ENCODE data around the gene RNF19B.

RNF19B gene

GRCh38 chr1:32891241-32891570, 73.4 kb downstream of the RNF19B start:
- TF ChIP-seq Cebpa-rat (IDR thresholded peaks at IDR 0.05): no peak
- Histone ChIP-seq H3K27me3 (peaks cover 36 to 53% (median 44%) of the 10 kb centered on the region in 11 experiments), H4K20me1 (peaks cover 0 to 31% (median 0%) of the 10 kb centered on the region in 11 experiments; a peak in 4 of 22 replicates), H3K4me2 (no peak overlapping the region), H3K27ac (no peak overlapping the region), H3K9me3 (replicated peaks in 1 of 11) (no peaks in the 10 kb centered on the region), H3K9ac (no peak overlapping the region), H3K36me3 (peaks cover 0 to 3% (median 0%) of the 10 kb centered on the region in 11 experiments; a peak in 3 of 22 replicates), H3K4me3 (no peak overlapping the region), H3K4me1 (peaks cover 0 to 19% (median 8%) of the 10 kb centered on the region in 10 experiments; a peak in 10 of 20 replicates)

DNA sequence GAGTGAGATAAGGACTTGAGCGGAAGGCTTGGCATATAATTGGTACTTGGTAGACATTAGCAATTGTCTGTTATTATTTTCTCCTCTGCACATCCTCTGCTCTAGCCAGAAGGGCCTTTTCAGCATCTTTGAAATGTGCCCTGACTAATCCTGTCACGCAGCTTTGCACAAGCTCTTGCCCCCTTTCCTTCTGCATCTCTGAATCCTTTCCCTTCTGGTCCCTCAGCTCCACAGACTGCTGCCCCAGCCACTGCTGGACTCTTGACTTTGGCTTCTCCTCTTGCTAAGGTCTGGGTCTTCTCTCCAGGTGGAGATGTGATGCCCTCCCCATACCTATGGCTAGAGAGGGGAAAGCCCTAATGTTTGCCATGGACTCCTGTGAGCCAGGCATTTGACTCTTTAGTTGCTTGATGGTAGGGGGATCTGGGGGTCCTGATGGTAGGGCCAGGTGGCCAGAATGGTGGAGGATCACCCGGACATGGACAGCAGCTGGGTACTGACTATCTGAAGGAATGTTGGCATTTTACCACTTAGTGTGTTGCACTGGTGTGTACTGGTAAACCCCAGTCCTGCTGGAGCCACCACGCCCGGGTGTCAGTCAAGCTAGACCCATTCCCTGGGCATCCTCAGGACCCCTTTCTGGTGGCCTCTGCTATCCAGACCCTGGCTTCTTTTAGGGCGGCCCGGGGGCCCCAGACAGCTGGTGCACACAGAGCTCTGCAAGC, 73.9 kb downstream of the RNF19B start:
- H3K4me1 ChIP-seq: peaks cover 0 to 19% (median 8%) of the 10 kb centered on the region in 10 experiments; a peak in 10 of 20 replicates
- H3K27ac ChIP-seq: no peak overlapping the region
- H3K9me3 ChIP-seq (replicated peaks in 1 of 11): no peaks in the 10 kb centered on the region
- no peak for TF ChIP-seq Cebpa-rat (IDR thresholded peaks at IDR 0.05)
- peaks cover 42 to 58% (median 49%) of the 10 kb centered on the region in 11 experiments for H3K27me3 ChIP-seq
- no peak overlapping the region for H3K9ac ChIP-seq
- H3K36me3 ChIP-seq: peaks cover 0 to 1% (median 0%) of the 10 kb centered on the region in 11 experiments; a peak in 3 of 22 replicates
- H3K4me3 ChIP-seq: no peak overlapping the region
- no peak overlapping the region for H3K4me2 ChIP-seq
- peaks cover 0 to 31% (median 0%) of the 10 kb centered on the region in 11 experiments; a peak in 4 of 22 replicates for H4K20me1 ChIP-seq

DNA sequence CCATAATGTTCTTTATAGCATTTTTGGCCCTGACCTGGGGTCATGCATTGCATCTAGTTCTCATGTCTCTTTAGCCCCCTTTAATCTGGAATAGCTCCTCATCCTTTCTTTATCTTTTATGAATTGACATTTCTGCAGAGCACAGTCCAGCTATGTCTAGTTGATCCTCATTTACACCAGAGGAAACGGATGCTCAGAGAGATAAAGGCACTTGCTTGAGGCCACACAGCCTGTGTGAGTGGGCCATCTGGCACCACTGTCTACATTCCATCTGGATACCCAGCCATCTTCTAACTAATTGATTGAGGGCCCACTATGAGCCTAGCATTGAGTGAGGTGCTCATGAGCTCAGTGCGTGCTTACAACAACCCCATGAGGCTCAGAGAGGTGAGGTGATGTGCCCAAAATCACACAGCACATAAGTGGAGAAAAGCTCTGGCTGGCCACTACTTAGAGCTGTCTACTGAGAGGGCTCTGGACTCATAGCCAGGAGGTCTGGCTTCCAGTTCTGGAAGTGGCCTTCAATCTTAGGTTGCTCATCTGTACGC, 74.8 kb downstream of the RNF19B start:
- H3K9me3 ChIP-seq (replicated peaks in 1 of 11): no peaks in the 10 kb centered on the region
- no peaks in the 10 kb centered on the region for H3K36me3 ChIP-seq
- peaks cover 0 to 19% (median 8%) of the 10 kb centered on the region in 10 experiments; a peak in 10 of 20 replicates for H3K4me1 ChIP-seq
- no peak overlapping the region for H3K9ac ChIP-seq
- no peak for TF ChIP-seq Cebpa-rat (IDR thresholded peaks at IDR 0.05)
- no peak overlapping the region for H3K4me3 ChIP-seq
- peaks cover 45 to 62% (median 56%) of the 10 kb centered on the region in 11 experiments for H3K27me3 ChIP-seq
- H3K4me2 ChIP-seq: no peak overlapping the region
- no peak overlapping the region for H3K27ac ChIP-seq
- peaks cover 0 to 24% (median 0%) of the 10 kb centered on the region in 11 experiments; a peak in 4 of 22 replicates for H4K20me1 ChIP-seq

DNA sequence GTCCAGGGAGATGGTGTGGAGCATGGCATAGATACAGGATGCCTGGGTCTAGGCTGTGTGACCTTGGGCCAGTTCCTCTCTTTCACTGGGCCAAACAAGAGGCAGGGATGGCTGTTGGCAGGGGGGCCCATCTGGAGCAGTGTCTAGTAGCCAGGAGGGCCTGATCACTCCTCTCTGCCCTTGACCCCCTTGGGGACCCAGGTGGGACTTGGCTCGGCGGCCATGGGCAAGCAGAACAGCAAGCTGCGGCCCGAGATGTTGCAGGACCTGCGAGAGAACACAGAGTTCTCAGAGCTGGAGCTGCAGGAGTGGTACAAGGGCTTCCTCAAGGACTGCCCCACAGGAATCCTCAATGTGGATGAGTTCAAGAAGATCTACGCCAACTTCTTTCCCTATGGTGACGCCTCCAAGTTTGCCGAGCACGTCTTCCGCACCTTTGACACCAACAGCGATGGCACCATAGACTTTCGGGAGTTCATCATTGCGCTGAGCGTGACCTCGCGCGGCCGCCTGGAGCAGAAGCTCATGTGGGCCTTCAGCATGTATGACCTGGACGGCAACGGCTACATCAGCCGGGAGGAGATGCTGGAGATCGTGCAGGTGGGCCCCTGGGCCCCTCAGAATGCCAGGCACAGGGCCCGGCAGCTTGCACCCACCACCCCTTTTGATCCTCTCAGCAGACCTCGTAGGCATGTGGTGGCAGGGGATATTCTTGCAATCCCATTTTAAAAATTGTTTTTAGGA, 75.8 kb downstream of the RNF19B start:
- Histone ChIP-seq H3K36me3 (no peaks in the 10 kb centered on the region), H3K9ac (no peak overlapping the region), H3K4me1 (peaks cover 0 to 15% (median 7%) of the 10 kb centered on the region in 10 experiments; a peak in 10 of 20 replicates), H3K27me3 (peaks cover 38 to 55% (median 47%) of the 10 kb centered on the region in 11 experiments), H3K4me2 (no peak overlapping the region), H3K9me3 (replicated peaks in 1 of 11) (no peaks in the 10 kb centered on the region), H3K27ac (no peak overlapping the region), H4K20me1 (peaks cover 0 to 24% (median 0%) of the 10 kb centered on the region in 11 experiments; a peak in 4 of 22 replicates), H3K4me3 (no peak overlapping the region)
- no peak for TF ChIP-seq Cebpa-rat (IDR thresholded peaks at IDR 0.05)

GRCh38 chr1:32888134-32888533, 76.5 kb downstream of the RNF19B start:
- H3K4me1 ChIP-seq: peaks cover 0 to 9% (median 5%) of the 10 kb centered on the region in 10 experiments; a peak in 8 of 20 replicates

DNA sequence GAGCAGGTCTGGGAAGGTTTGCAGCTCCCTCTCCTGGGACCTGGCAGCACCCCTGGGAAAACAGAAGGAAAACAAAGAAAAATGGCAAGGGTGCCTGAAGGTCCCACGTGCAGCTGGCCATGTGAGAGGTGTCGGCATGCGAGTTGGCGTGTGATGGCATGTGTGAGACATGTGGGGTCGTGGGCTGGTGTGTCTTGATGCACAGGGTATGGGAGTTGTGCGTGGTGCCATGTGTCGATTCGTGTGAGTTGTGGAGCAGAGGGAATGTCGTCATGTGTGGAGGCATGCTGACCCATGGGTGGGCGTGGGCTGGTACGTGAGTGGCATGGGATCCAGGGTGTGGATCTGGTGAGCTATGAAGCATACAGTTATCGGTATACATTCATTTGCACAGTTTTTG, 77.0 kb downstream of the RNF19B start:
- Histone ChIP-seq H4K20me1 (peaks cover 0 to 24% (median 0%) of the 10 kb centered on the region in 11 experiments; a peak in 4 of 22 replicates), H3K4me3 (no peak overlapping the region), H3K9me3 (replicated peaks in 1 of 11) (no peaks in the 10 kb centered on the region), H3K36me3 (no peaks in the 10 kb centered on the region), H3K27ac (no peak overlapping the region), H3K4me1 (peaks cover 0 to 4% (median 2%) of the 10 kb centered on the region in 10 experiments; a peak in 6 of 20 replicates), H3K9ac (no peak overlapping the region), H3K4me2 (no peak overlapping the region), H3K27me3 (peaks cover 26 to 43% (median 36%) of the 10 kb centered on the region in 11 experiments)
- TF ChIP-seq Cebpa-rat (IDR thresholded peaks at IDR 0.05): no peak

More at GRCh38 chr1:32888134-32888533, 76.5 kb downstream of the RNF19B start:
- Histone ChIP-seq H3K4me2 (no peak overlapping the region), H3K9me3 (replicated peaks in 1 of 11) (no peaks in the 10 kb centered on the region), H3K4me3 (no peak overlapping the region), H4K20me1 (peaks cover 0 to 24% (median 0%) of the 10 kb centered on the region in 11 experiments; a peak in 4 of 22 replicates), H3K36me3 (no peaks in the 10 kb centered on the region), H3K27me3 (peaks cover 31 to 48% (median 41%) of the 10 kb centered on the region in 11 experiments), H3K9ac (no peak overlapping the region), H3K27ac (no peak overlapping the region)
- no peak for TF ChIP-seq Cebpa-rat (IDR thresholded peaks at IDR 0.05)

DNA sequence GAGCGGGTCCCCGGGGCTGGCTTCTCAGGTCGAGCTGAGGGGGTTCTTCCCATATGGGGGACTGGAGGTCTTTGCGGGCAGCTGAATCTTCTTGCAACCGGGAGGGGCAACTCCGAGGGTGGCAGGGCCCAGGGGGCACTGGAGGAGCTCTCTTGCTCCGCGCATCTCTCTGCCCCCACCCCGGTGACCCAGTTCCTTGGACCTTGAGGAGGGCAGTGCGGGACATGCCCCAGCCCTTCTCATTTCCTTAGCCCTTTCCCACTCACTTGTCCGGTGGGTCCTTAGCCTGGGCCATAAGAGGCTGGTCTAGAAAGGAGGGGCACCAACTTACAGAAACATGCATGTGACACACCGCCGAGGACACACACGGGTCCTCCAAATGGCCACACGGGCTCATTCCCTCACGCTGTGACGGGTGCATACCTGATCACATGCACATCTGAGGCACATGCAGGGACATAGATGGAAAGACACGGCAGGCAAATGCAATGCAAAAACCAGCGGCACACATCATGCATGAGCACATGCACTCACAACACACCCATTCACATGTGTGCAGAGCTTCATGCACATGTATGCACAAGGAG, 77.7 kb downstream of the RNF19B start:
- no peak overlapping the region for H3K4me3 ChIP-seq
- H3K4me1 ChIP-seq: peaks cover 0 to 5% (median 0%) of the 10 kb centered on the region in 10 experiments; a peak in 3 of 20 replicates
- H3K9ac ChIP-seq: no peak overlapping the region
- H3K9me3 ChIP-seq (replicated peaks in 1 of 11): no peaks in the 10 kb centered on the region
- peaks cover 22 to 36% (median 29%) of the 10 kb centered on the region in 11 experiments for H3K27me3 ChIP-seq
- H4K20me1 ChIP-seq: peaks cover 0 to 24% (median 0%) of the 10 kb centered on the region in 11 experiments; a peak in 4 of 22 replicates
- H3K27ac ChIP-seq: no peak overlapping the region
- H3K36me3 ChIP-seq: no peaks in the 10 kb centered on the region
- no peak for TF ChIP-seq Cebpa-rat (IDR thresholded peaks at IDR 0.05)
- H3K4me2 ChIP-seq: no peak overlapping the region
